Hepatocyte (in vitro differentiated cells): Measurements from ENCODE around the gene DGKD. TPM values are rescaled to one million over a fixed set of nuclear protein-coding genes. Genes with fewer than 3 reads are reported as not detected.

Source experiments
- DNase-seq: peaks from one replicate; pipeline ENCODE4 v3.0.0-alpha.2; 2016; ENCODE audit warnings: low spot score
- H2AFZ ChIP-seq: fragments of 200-600 bp; sonication (generic); 2 replicates; pipeline ENCODE4 v1.6.0; 2016; ENCODE audit warnings: antibody characterized with exemption, mild to moderate bottlenecking
- H3K27ac ChIP-seq: fragments of 200-600 bp; sonication (generic); 2 replicates; pipeline ENCODE4 v1.5.1; 2016; ENCODE audit warnings: mild to moderate bottlenecking
- H3K27me3 ChIP-seq: fragments of 200-600 bp; sonication (generic); 2 replicates; pipeline ENCODE4 v1.6.1; 2016
- H3K36me3 ChIP-seq: fragments of 200-600 bp; sonication (generic); replicated peaks from 2 replicates; pipeline ENCODE4 v1.5.1; 2016; ENCODE audit warnings: low read depth; ENCODE audit not compliant: insufficient read depth
- H3K4me1 ChIP-seq: fragments of 200-600 bp; sonication (generic); 2 replicates; pipeline ENCODE4 v1.5.1; 2016; ENCODE audit warnings: mild to moderate bottlenecking, moderate library complexity; ENCODE audit not compliant: insufficient read depth
- H3K4me2 ChIP-seq: fragments of 200-600 bp; sonication (generic); 2 replicates; pipeline ENCODE4 v1.6.0; 2016
- H3K4me3 ChIP-seq: fragments of 200-600 bp; sonication (generic); 2 replicates; pipeline ENCODE4 v1.5.1; 2016; ENCODE audit warnings: mild to moderate bottlenecking
- H3K79me2 ChIP-seq: fragments of 200-600 bp; sonication (generic); 2 replicates; pipeline ENCODE4 v1.6.0; 2017; ENCODE audit warnings: mild to moderate bottlenecking
- H3K9me2 ChIP-seq: fragments of 200-600 bp; sonication (generic); replicated peaks from 2 replicates; pipeline ENCODE4 v1.6.0; 2017; ENCODE audit warnings: mild to moderate bottlenecking; ENCODE audit not compliant: insufficient read depth
- H3K9me3 ChIP-seq: fragments of 200-600 bp; sonication (generic); 2 replicates; pipeline ENCODE4 v1.5.1; 2016; ENCODE audit warnings: low read depth, mild to moderate bottlenecking
- H4K20me1 ChIP-seq: fragments of 200-600 bp; sonication (generic); 2 replicates; pipeline ENCODE4 v1.6.0; 2016; ENCODE audit warnings: mild to moderate bottlenecking; ENCODE audit not compliant: insufficient read depth, poor library complexity, severe bottlenecking
- EZH2 ChIP-seq: fragments of 200-600 bp; sonication (generic); IDR thresholded peaks from 2 replicates; pipeline ENCODE4 v1.6.1; 2016; ENCODE audit warnings: antibody characterized with exemption, mild to moderate bottlenecking, borderline replicate concordance
- EZH2phosphoT487 ChIP-seq: fragments of 200-600 bp; sonication (generic); IDR thresholded peaks from one replicate; pipeline ENCODE4 v1.6.1; 2018; ENCODE audit warnings: antibody characterized with exemption, mild to moderate bottlenecking, low read depth, moderate library complexity; ENCODE audit not compliant: unreplicated experiment, severe bottlenecking
- WGBS: methylation state at CpG from one replicate; pipeline ENCODE4 v1.1.6; 2016; ENCODE audit warnings: low lambda C conversion rate; ENCODE audit errors: missing lambda C conversion rate; 5-methylcytosine and 5-hydroxymethylcytosine counted together
- polyA plus RNA-seq: library from polyadenylated mRNA; unstranded; fragments of >200 nt; fragmentation: Nextera tagmentation; extraction: Ambion mirVana; gene quantifications from 2 replicates; pipeline ENCODE4 v1.2.1, GENCODE V29; 2016
- total RNA-seq: library from RNA; depleted of rRNA; stranded (reverse); fragments of >200 nt; gene quantifications from 2 replicates; pipeline ENCODE4 v1.2.3, GENCODE V29; 2014
- TF ChIP-seq, protein P1 (sequence below): fragments of 200-600 bp; sonication (generic); IDR thresholded peaks from 2 replicates; pipeline ENCODE4 v1.5.1; 2016; ENCODE audit warnings: antibody characterized with exemption, mild to moderate bottlenecking; ENCODE audit not compliant: poor library complexity

DGKD gene
- total and polyA plus RNA-seq, 2 experiments from 2014 or later, result 14.2 to 14.3 TPM

- TF ChIP-seq, protein P1, sequence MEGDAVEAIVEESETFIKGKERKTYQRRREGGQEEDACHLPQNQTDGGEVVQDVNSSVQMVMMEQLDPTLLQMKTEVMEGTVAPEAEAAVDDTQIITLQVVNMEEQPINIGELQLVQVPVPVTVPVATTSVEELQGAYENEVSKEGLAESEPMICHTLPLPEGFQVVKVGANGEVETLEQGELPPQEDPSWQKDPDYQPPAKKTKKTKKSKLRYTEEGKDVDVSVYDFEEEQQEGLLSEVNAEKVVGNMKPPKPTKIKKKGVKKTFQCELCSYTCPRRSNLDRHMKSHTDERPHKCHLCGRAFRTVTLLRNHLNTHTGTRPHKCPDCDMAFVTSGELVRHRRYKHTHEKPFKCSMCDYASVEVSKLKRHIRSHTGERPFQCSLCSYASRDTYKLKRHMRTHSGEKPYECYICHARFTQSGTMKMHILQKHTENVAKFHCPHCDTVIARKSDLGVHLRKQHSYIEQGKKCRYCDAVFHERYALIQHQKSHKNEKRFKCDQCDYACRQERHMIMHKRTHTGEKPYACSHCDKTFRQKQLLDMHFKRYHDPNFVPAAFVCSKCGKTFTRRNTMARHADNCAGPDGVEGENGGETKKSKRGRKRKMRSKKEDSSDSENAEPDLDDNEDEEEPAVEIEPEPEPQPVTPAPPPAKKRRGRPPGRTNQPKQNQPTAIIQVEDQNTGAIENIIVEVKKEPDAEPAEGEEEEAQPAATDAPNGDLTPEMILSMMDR, result no peak
- TF ChIP-seq EZH2phosphoT487, result no peak
- no peak for TF ChIP-seq EZH2
- 98% methylated on average over 6 of the region's 6 CpGs for WGBS
- no peaks in the 10 kb centered on the region for H3K36me3 ChIP-seq
- H3K4me2 ChIP-seq, result no peak overlapping the region
- H3K27me3 ChIP-seq, result no peaks in the 10 kb centered on the region
- no peak for DNase-seq
- H3K9me3 ChIP-seq, result no peaks in the 10 kb centered on the region
- H4K20me1 ChIP-seq, result no peaks in the 10 kb centered on the region
- H3K4me3 ChIP-seq, result no peak overlapping the region
- no peak overlapping the region for H2AFZ ChIP-seq
- H3K9me2 ChIP-seq, result no peaks in the 10 kb centered on the region
- peak overlapping the region; percentile 93 for H3K27ac ChIP-seq
- H3K4me1 ChIP-seq, result peaks cover 37% of the 10 kb centered on the region
- peaks cover 51% of the 10 kb centered on the region for H3K79me2 ChIP-seq
Observed at GRCh38 chr2:233423552-233423860, 69.2 kb downstream of the DGKD start.

DNA sequence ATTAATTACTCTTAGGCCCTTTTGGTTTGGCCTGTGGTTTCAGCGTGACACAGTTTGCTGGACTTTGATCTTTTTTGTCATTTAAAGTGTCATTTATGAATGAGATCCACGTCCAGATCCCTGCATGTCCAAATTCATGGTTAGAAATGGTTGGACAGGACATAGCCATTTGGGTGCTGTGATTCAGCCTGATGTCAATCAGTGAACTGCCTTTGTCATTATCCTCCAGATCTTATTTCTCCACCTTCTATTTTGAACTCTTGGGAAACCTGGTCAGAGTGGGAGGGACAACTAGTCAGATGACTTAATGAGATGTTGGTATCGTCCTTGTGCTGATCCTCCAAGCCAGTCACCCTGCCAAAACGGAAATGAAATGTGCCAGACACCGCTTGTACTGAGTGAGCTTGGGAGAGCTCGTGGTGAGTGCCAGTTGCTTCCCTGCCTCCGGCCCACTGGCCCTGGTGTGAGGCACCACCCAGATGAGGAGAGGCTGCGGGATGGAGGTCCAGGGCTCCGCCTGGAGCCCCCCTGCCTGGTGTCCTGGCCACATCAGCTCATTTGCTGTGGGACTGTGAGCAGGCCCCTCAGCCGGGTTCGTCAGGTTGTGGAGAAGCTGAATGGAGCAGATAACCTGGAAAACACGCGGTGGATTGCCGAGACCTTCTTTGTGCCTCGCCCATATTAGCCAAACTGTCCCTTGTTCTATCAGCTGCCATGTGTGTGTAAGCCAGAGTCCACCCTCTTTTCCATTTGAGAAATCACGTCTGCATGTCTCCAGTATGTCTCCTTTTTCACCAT, 70.1 kb downstream of the DGKD start:
- Histone ChIP-seq H3K27ac (peak overlapping the region; percentile 93), H4K20me1 (no peaks in the 10 kb centered on the region), H3K4me1 (peaks cover 37% of the 10 kb centered on the region), H3K79me2 (peaks cover 51% of the 10 kb centered on the region), H2AFZ (no peak overlapping the region), H3K4me3 (no peak overlapping the region), H3K9me2 (no peaks in the 10 kb centered on the region), H3K4me2 (no peak overlapping the region), H3K27me3 (no peaks in the 10 kb centered on the region), H3K36me3 (no peaks in the 10 kb centered on the region), H3K9me3 (no peaks in the 10 kb centered on the region)
- TF ChIP-seq EZH2phosphoT487, result no peak
- no peak for TF ChIP-seq EZH2
- TF ChIP-seq, protein P1, result no peak
- WGBS, result 95% methylated on average over 16 of the region's 16 CpGs
- DNase-seq, result no peak

DNA sequence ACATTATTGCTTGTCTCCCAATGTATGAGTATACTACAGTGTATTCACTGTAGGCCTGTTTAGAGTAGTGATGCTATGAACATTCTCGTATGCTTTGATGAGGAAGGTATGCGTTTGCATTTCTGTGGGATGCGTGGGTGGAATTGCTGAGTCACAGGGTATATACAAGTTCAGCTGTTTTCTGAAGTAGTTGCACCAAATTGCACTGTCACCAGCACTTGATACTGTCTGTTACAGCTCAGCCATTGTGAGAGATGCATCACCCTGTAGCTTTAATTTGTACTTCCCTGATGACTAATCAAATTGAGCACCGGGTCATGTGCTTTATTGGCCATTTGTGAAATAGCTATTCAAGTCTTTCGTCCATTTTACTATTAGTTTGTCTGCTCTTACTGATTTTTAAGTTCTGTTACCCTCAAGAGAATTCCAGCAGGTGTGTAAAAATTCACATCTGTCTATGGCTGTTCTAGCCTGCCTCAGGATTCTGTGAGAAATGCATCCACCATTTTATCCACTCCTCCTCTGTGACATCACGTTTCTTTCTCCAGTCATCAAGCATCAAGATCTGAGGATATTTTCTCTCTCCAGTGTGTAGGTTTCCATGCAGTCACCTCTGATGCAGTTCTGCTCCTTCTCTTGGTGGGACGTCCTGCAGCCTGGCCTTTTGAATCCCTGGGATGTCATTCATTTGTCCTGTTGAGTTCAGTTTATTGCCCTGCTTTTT, 72.5 kb downstream of the DGKD start:
- H3K9me3 ChIP-seq, result no peaks in the 10 kb centered on the region
- DNase-seq, result no peak
- H3K4me2 ChIP-seq, result no peak overlapping the region
- H3K36me3 ChIP-seq, result no peaks in the 10 kb centered on the region
- H3K27ac ChIP-seq, result no peak overlapping the region
- H2AFZ ChIP-seq, result no peak overlapping the region
- H3K27me3 ChIP-seq, result no peaks in the 10 kb centered on the region
- peaks cover 36% of the 10 kb centered on the region for H3K79me2 ChIP-seq
- H3K9me2 ChIP-seq, result no peaks in the 10 kb centered on the region
- TF ChIP-seq EZH2phosphoT487, result no peak
- no peak for TF ChIP-seq EZH2
- TF ChIP-seq, protein P1, result no peak
- WGBS, result 90% methylated on average over 7 of the region's 7 CpGs
- no peaks in the 10 kb centered on the region for H4K20me1 ChIP-seq
- H3K4me3 ChIP-seq, result no peak overlapping the region
- H3K4me1 ChIP-seq, result peaks cover 20% of the 10 kb centered on the region
